AG04449 (cell line): ENCODE data around the gene RBM28.

ENCODE experiments used
- CTCF ChIA-PET: fragments of 350-600 bp; formaldehyde crosslinking; extraction: SDS; loops from one replicate; lab custom pipeline; 2021; ENCODE audit warnings: antibody characterized with exemption; lab: Yijun Ruan, JAX
- POLR2A ChIA-PET: fragments of 400-600, 350-600 bp; formaldehyde crosslinking; extraction: SDS; loops from one replicate; lab custom pipeline; 2020; ENCODE audit warnings: antibody characterized with exemption, inconsistent platforms; lab: Yijun Ruan, JAX
- DNase-seq: peaks from one replicate; pipeline ENCODE4 v3.0.0-alpha.2; 2010; ENCODE audit warnings: low read depth, low spot score
- H3K4me3 ChIP-seq: 2 replicates; pipeline ENCODE4 v1.5.1; 2011; ENCODE audit warnings: low read depth, mild to moderate bottlenecking, control low read depth, low read length
- TF ChIP-seq, protein P1 (sequence below): IDR thresholded peaks from one replicate; pipeline ENCODE4 v1.5.1; 2011; ENCODE audit warnings: mild to moderate bottlenecking, moderate library complexity, low read length, control low read depth, inconsistent platforms; ENCODE audit not compliant: insufficient read depth; ENCODE audit errors: missing control alignments

The RBM28 gene

DNA sequence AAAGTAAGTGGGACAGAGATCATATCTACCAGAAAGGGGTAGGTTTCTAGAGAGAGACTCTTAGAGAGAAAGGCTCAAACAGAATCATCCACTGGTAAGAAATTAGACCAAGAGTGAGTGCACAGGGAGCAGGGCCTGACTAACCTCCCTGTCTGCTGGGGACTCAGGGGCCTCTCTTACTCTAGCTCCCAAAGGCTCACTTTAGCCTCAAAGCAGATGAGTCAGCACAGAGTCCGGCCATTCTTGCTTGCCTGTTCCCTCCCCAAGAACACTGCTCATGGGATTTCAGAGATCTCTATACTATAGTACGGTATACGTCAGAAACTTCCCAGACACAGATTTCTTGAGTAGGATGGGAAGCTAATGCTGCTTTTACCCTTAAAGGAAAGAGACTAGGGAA is 32.7 kb downstream of the RBM28 start:
- ChIA-PET CTCF (interaction anchor here (0.8 to 4.7 kb wide), 4 partner anchors 8 to 21 kb away, joined by 3 to 22 read pairs (median 4); no protein-coding TSS in a partner anchor), POLR2A (no interaction called here)
- TF ChIP-seq, protein P1, sequence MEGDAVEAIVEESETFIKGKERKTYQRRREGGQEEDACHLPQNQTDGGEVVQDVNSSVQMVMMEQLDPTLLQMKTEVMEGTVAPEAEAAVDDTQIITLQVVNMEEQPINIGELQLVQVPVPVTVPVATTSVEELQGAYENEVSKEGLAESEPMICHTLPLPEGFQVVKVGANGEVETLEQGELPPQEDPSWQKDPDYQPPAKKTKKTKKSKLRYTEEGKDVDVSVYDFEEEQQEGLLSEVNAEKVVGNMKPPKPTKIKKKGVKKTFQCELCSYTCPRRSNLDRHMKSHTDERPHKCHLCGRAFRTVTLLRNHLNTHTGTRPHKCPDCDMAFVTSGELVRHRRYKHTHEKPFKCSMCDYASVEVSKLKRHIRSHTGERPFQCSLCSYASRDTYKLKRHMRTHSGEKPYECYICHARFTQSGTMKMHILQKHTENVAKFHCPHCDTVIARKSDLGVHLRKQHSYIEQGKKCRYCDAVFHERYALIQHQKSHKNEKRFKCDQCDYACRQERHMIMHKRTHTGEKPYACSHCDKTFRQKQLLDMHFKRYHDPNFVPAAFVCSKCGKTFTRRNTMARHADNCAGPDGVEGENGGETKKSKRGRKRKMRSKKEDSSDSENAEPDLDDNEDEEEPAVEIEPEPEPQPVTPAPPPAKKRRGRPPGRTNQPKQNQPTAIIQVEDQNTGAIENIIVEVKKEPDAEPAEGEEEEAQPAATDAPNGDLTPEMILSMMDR = no peak
- no peak for DNase-seq
- no peak overlapping the region for H3K4me3 ChIP-seq

DNA sequence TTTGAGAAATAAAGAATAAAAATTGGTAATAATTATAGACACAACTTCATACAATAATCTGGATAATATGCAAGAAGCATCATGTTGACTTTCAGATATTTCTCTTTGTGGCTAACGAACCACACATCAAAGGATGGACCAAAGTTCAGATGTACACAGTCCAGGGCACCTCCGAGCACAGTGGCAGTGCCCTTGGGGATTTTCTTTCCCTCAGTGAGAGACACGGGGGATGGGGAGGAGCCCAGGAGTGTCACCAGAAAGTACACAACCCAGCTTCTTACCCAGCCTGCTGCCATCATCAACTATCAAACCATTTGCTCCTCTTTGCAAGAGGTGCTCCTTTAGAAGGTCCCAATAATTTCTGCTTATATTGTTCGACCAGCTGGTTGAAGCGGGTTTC is 33.2 kb downstream of the RBM28 start:
- no peak overlapping the region for H3K4me3 ChIP-seq
- CTCF ChIA-PET = interaction anchor here (0.8 to 4.7 kb wide), 4 partner anchors 8 to 21 kb away, joined by 3 to 22 read pairs (median 4); no protein-coding TSS in a partner anchor
- DNase-seq = no peak
- POLR2A ChIA-PET = no interaction called here
- TF ChIP-seq, protein P1 = no peak

DNA sequence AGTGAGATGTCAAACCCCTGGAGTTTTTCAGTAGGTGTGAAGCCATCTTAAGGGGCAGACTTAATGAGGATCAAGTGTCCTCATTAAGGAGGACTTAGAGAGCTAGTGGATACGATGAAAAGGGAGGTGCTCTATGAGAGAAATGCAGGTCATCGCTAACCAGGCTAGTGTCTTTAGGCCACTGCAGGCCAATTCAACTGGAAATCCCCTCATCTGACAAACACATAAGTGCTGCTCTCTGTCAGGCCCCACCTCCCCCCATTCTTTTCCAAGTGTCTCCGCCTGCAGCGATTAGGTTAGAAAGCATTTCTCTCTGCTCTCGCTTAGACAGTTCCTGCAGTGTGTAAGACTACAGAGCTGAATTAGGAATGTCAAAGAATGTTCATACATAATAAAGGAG is 33.7 kb downstream of the RBM28 start:
- POLR2A ChIA-PET = no interaction called here
- H3K4me3 ChIP-seq = no peak overlapping the region
- CTCF ChIA-PET = interaction anchor here (0.9 to 4.7 kb wide), 2 partner anchors 12 to 18 kb away, joined by 3 to 22 read pairs; no protein-coding TSS in a partner anchor
- DNase-seq = no peak
- TF ChIP-seq, protein P1 = no peak

GRCh38 chr7:128309124-128309523 is 34.6 kb downstream of the RBM28 start:
- POLR2A ChIA-PET = no interaction called here
- DNase-seq = no peak
- H3K4me3 ChIP-seq = no peak overlapping the region
- CTCF ChIA-PET = interaction anchor here (0.5 to 0.9 kb wide), 2 partner anchors 19 to 961 kb away, joined by 3 read pairs; no protein-coding TSS in a partner anchor
- TF ChIP-seq, protein P1 = no peak

- TF ChIP-seq, protein P1 = no peak
Measured at GRCh38 chr7:128307061-128307460, 36.6 kb downstream of the RBM28 start.

DNA sequence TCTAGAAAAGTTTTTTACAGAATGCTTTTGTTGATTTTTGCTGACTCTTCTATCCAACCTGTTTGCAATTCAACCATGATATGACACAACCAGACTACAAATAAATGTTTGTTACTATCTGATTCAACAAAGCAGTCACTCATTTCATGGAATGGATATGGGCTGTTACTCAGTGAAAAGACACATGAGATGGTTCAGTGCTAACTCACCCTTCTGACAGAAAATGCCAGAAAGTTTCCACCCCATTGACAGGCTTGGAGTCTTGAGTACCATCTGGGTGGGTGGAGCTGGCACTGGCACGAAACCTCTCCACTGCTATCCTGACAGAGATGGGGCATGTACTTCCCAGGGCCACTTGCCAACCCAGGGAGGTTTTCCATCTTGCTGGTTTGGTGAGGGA is 39.5 kb downstream of the RBM28 start:
- ChIA-PET POLR2A (no interaction called here), CTCF (no interaction called here)
- no peak for DNase-seq
- no peak overlapping the region for H3K4me3 ChIP-seq
- TF ChIP-seq, protein P1 = no peak

More at GRCh38 chr7:128307061-128307460, 36.6 kb downstream of the RBM28 start:
- no peak for DNase-seq
- POLR2A ChIA-PET = no interaction called here
- H3K4me3 ChIP-seq = no peak overlapping the region
- CTCF ChIA-PET = interaction anchor here (1.1 kb wide), 1 partner anchor 14 kb away, joined by 5 read pairs; no protein-coding TSS in a partner anchor
